NT2/D1 (cell line): ENCODE results near the gene TNFRSF1A.

Source experiments
- SUZ12 ChIP-seq: IDR thresholded peaks from 2 replicates; pipeline ENCODE4 v1.6.1; 2011; ENCODE audit not compliant: insufficient read length, insufficient read depth; ENCODE audit errors: extremely low read depth
- YY1 ChIP-seq: IDR thresholded peaks from 2 replicates; pipeline ENCODE4 v1.6.1; 2011; ENCODE audit not compliant: insufficient read length, insufficient read depth

DNA sequence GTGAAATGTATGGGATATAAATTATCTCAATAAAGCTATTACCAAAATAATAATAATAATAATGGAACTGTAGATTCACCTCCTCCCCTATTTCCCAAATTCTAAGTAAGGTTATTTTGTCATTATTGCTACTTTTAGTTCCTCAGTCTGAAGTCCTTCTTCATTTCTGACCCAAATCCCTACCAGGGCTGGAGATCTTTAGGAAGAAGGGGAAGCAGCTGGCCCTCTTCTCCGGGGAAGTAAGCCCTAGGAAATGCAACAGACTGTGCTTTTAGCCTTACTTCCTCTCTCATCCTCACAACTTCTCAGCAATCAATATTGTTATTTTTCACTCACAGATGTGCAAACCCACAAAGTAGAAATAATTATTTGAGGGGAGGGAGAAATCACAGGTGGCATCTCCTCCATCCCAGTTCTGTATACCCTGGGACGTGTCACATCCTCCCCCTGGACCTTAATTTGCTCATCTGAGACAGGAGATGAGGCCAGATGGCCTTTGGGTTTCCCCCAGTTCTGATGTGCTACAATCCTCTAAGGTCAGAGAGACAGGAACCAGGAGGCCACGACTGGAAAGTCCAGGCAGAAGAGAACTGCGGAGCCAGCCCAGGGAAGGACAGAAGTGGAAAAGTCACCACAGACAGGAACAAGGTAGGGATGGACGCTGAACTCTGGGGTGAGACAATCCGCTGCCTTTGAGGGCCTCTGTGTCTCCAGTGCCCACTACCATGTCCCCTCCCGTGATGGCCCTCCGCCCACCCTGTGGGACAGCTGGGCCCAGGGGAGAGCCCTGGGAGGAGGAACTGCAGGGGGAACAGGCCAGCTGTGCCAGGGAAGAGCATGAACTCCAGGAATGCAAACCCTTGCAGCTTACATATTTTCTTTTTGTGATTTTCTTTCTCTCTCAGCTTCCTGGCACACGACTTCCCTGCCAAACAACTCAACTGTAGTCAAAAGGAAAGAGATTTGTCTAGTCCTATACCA, 10.6 kb upstream of the TNFRSF1A start:
- TF ChIP-seq SUZ12 (no peak), YY1 (no peak)
